PFSK-1 (cell line): ENCODE results near the gene ANKRD40CL.

Experiments
- FOXP2 ChIP-seq: optimal IDR thresholded peaks from 2 replicates; pipeline ENCODE3; 2011; ENCODE audit warnings: borderline replicate concordance, control low read depth, inconsistent platforms; ENCODE audit not compliant: insufficient read depth; ENCODE audit errors: extremely low read length, extremely low read depth
- POLR2AphosphoS5 ChIP-seq: IDR thresholded peaks from 2 replicates; pipeline ENCODE4 v1.6.1; 2012; ENCODE audit warnings: low read depth, mild to moderate bottlenecking, control low read depth, low read length, moderate library complexity
- REST ChIP-seq, 2 experiments: IDR thresholded peaks; 2 replicates each; pipeline versions ENCODE4 v1.6.1 to v1.8.0; 2011 to 2012; ENCODE audit warnings: low read depth in 2 of 2, low read length in 2 of 2, control low read depth in 1 of 2, inconsistent platforms in 1 of 2, mild to moderate bottlenecking in 1 of 2, moderate library complexity in 1 of 2; ENCODE audit not compliant: insufficient read depth in 1 of 2
- SIN3A ChIP-seq: IDR thresholded peaks from 2 replicates; pipeline ENCODE4 v1.6.1; 2012; ENCODE audit warnings: mild to moderate bottlenecking, low read length, moderate library complexity, borderline replicate concordance; ENCODE audit not compliant: insufficient read depth
- TAF1 ChIP-seq: IDR thresholded peaks from 2 replicates; pipeline ENCODE4 v1.6.1; 2012; ENCODE audit warnings: low read length, control low read depth, borderline replicate concordance; ENCODE audit not compliant: insufficient read depth

The ANKRD40CL gene

GRCh38 chr17:50763716-50764475 is 3.4 kb downstream of the ANKRD40CL start:
- TF ChIP-seq SIN3A (no peak), TAF1 (no peak), POLR2AphosphoS5 (no peak), FOXP2 (no peak), REST (IDR thresholded peaks at IDR 0.05; ENCODE audit: insufficient read depth in 1 of 2, low read depth in 2 of 2, low read length in 2 of 2) (no peak)

GRCh38 chr17:50762177-50762576 is 5.1 kb downstream of the ANKRD40CL start:
- no peak for TF ChIP-seq SIN3A
- TF ChIP-seq POLR2AphosphoS5 = no peak
- TF ChIP-seq REST (IDR thresholded peaks at IDR 0.05; ENCODE audit: insufficient read depth in 1 of 2, low read depth in 2 of 2, low read length in 2 of 2) = no peak
- no peak for TF ChIP-seq TAF1
- no peak for TF ChIP-seq FOXP2

DNA sequence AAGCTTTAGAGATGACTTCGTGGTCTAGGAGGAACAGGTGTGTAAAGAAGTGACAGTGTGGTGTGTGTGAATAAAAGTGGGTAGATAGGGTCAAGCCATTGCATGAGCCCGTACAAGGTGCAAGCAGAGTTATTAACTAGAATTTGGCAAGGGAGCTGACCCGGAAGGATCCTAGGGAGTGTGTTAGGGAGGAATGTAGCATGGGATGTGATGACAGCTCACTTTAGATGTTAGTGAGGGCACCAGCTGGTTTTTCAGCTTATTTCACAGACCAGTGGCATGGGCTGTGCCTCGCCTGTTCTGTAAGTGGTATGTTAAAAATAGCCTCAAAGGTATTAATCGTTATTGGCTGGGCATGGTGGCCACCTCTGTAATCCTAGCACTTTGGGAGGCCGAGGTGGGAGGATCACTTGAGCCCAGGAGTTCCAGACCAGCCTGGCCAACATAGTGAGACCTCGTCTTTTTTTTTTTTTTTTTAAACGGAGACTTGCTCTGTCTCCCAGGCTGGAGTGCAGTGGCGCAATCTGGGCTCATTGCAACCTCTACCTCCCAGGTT is 8.3 kb downstream of the ANKRD40CL start:
- TF ChIP-seq FOXP2 (no peak), SIN3A (no peak), TAF1 (no peak), POLR2AphosphoS5 (no peak), REST (IDR thresholded peaks at IDR 0.05; ENCODE audit: insufficient read depth in 1 of 2, low read depth in 2 of 2, low read length in 2 of 2) (no peak)

- TF ChIP-seq TAF1 = no peak
- TF ChIP-seq FOXP2 = no peak
- TF ChIP-seq SIN3A = no peak
- TF ChIP-seq REST (IDR thresholded peaks at IDR 0.05; ENCODE audit: insufficient read depth in 1 of 2, low read depth in 2 of 2, low read length in 2 of 2) = no peak
- no peak for TF ChIP-seq POLR2AphosphoS5
Observed at GRCh38 chr17:50758524-50758923, 8.8 kb downstream of the ANKRD40CL start.
